IgD-negative memory B cell (primary cell): ENCODE data around the gene SYVN1. TPM values are rescaled to one million over a fixed set of nuclear protein-coding genes. Genes with fewer than 3 reads are reported as not detected.
"Not testable (repeated sequence)": the region's sequence is repeated elsewhere in the genome, so short reads cannot be mapped to it uniquely, and the experiment has no call there.

Source experiments
- H3K27ac Mint-ChIP-seq, 3 donors: one replicate each; pipeline ENCODE4 v1.8.0; 2020 to 2022; ENCODE audit warnings: mild to moderate bottlenecking in 3 of 3, mixed read lengths in 3 of 3, moderate library complexity in 1 of 3
- H3K27me3 Mint-ChIP-seq: one replicate; pipeline ENCODE4 v1.8.0; 2021; ENCODE audit warnings: mixed read lengths
- H3K36me3 Mint-ChIP-seq: one replicate; pipeline ENCODE4 v1.8.0; 2020; ENCODE audit warnings: mild to moderate bottlenecking, mixed read lengths
- H3K4me1 Mint-ChIP-seq, 3 donors: one replicate each; pipeline ENCODE4 v1.8.0; 2020 to 2022; ENCODE audit warnings: mixed read lengths in 3 of 3, mild to moderate bottlenecking in 1 of 3
- H3K4me3 Mint-ChIP-seq, 4 donors: one replicate each; pipeline ENCODE4 v1.8.0; 2020 to 2022; ENCODE audit warnings: mild to moderate bottlenecking in 4 of 4, mixed read lengths in 4 of 4, moderate library complexity in 3 of 4
- H3K9me3 Mint-ChIP-seq, 3 donors: one replicate each; pipeline ENCODE4 v1.8.0; 2020 to 2021; ENCODE audit warnings: mixed read lengths in 3 of 3, mild to moderate bottlenecking in 1 of 3
- polyA plus RNA-seq: library from polyadenylated mRNA; unstranded; fragments of 300-500 nt; fragmentation: Illumina TruSeq; gene quantifications from one replicate; pipeline ENCODE4 v1.2.3, GENCODE V29; 2021

Gene SYVN1
- polyA plus RNA-seq, 1 donor from 2014 or later, result 61.2 TPM

DNA sequence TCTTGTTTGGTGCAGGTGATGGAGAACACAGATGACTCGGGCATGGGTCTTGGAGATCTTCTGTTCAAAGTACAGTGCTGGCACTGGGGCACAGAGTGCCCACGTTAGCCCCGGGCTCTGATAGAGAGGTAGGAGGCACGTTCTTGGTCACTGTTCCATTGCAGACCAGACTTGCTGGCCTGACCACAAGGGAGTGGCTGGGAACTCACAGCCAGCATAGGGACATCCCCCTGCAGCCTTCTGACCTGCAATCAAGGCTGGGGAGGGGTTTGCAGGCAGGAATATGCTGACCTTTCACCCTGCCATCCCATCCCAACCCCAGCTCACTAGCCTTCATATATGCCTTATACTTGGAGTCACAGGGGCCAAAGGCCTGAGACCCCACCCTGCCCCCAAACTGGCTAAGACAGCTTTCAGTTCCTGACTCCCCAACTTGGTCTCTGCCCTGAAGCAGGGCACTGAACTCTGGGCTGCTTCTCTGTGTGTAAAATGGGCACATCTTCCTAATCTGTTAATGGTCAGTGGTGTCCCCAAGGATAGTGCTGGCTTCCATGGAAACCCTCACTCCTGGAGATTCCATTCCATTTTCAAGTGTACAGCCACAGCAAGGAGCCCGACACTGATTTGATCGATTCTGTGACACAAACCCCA is 7.6 kb downstream of the SYVN1 start:
- Mint-ChIP-seq H3K4me3 (peak overlapping the region in 1 of 4 donors; percentile 74), H3K9me3 (no peaks in the 10 kb centered on the region), H3K27me3 (no peaks in the 10 kb centered on the region), H3K27ac (peak overlapping the region in 1 of 3 donors; percentile 89), H3K36me3 (peaks cover 8% of the 10 kb centered on the region), H3K4me1 (peaks cover 17 to 32% (median 25%) of the 10 kb centered on the region in 3 donors)

DNA sequence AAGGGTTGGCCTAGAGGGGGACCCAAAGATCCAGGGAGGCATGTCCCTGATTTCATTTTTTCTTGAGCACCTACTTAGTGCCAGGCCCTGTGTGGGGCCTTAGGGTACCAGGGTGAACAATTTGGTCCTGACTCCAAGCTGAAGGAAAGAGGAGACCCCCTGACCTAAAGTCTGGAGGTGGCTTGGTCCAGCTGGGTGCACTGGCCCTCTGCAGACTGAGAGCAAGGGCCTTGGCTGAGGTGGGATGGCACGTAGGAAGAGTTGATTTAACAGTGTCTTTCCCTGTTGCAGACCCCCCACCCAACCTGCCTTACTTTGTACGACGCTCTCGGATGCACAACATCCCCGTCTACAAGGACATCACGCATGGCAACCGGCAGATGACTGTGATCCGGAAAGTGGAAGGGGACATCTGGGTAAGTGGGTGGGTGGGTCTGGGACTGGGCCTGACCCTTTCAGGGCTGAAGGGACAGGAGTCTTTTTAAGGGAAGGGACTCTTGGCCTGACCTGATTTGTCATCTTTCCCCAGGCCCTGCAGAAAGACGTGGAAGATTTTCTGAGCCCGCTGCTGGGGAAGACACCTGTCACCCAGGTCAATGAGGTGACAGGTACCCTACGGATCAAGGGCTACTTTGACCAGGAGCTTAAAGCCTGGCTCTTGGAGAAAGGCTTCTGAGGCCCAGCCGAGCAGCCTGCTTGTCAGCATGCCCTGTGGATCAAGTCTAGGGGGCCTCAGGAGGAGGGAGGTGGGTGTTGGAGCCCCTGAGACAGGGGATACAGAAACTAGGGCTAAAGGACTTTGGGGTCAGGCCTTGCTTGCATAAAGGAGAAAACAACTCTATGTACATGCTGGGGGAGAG is 8.9 kb downstream of the SYVN1 start:
- Mint-ChIP-seq H3K4me1 (peaks cover 8 to 28% (median 20%) of the 10 kb centered on the region in 3 donors), H3K9me3 (no peaks in the 10 kb centered on the region), H3K27ac (peak overlapping the region in 1 of 3 donors; percentile 89)

DNA sequence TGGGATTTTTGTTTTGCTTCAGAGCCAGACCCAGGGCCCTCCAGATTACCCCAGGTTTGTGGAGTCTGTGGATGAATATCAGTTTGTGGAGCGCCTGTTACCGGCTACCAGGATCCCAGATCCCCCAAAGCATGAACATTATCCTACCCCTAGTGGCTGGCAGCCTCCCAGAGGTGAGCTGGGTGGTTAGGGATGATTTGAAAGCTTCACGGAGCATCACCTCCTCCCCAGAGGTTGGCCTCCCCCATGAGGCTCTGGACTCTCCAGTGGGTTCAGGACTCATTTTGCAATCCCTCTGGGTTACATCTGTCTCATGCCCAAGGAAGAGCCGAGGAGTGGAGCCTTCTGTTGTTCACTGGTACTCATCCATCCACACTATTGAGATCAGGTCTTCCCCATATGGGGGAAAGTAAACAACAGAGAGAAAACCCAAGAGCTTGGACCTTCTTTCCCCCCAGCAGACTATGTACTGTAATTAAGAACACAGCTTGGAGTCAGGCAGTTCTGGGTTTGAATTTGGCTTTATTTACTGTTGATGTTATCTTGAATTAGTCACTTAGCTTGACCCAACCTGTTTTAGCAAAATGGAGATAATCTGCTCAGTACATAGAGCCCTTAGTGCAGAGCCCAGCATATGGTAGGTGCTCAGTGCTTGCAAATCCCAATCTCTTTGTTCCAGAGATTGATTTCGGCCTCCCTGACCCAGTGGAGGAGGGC is 9.7 kb downstream of the SYVN1 start:
- H3K27ac Mint-ChIP-seq, result peak overlapping the region in 1 of 3 donors; percentile 72
- H3K4me1 Mint-ChIP-seq, result peaks cover 8 to 28% (median 17%) of the 10 kb centered on the region in 3 donors
- H3K27me3 Mint-ChIP-seq, result no peaks in the 10 kb centered on the region
- H3K4me3 Mint-ChIP-seq, result peak overlapping the region in 3 of 4 donors; percentile 44 to 85 (median 63)
- no peaks in the 10 kb centered on the region for H3K9me3 Mint-ChIP-seq
- H3K36me3 Mint-ChIP-seq, result peaks cover 4% of the 10 kb centered on the region

More for the DNA sequence above, 8.9 kb downstream of the SYVN1 start:
- peak overlapping the region in 1 of 4 donors; percentile 85 for H3K4me3 Mint-ChIP-seq
- H3K27me3 Mint-ChIP-seq, result no peaks in the 10 kb centered on the region
- H3K36me3 Mint-ChIP-seq, result peaks cover 4% of the 10 kb centered on the region

DNA sequence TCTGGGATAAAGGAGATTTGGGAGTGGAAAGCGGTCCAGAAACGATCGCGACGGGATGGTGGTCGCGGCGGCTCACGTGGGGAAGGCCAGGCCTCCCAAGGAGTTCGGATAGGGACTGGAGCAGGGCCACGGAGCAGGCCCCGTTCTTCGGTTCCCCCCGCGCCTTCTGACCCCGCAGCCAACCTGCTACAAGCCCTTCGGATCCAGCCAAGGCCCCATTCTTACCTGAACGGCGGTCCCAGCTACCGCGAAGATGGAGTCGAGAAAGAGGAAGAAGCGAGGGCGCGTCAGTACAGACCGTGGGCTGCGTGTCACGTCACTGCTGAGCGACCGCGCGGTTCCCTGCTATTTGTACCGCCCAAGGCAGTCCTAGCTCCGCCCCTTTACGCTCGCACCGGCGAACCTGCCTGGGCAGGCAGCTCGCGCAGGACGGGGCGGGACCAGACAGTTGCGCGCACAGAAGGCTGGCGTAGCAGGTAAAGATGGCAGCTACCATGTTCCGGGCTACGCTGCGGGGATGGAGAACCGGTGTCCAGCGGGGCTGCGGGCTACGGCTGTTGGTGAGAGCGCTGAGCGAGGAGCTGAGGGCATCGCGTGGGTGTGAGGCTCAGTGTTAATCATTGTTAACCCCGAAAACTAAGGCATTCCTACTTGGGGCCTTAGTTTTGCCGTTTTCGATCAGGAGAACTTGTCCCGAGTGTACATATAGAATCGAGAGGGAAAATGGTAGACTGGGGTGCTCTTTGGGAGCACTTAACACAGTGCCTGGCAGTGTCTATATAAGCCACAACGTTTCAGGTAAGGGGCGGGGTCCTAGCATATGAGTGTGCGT is 12.2 kb downstream of the SYVN1 start, which contains the start of the genes FAU and MRPL49:
Gene FAU, minus strand, starts transcription at position 270 of the 832 bp plus-strand sequence. CDS start 321 bp downstream, outside the sequence.
Gene MRPL49, plus strand, starts transcription at position 457 of the 832 bp plus-strand sequence. Its CDS starts 26 bp downstream, at position 483.
- Mint-ChIP-seq H3K27me3 (no peaks in the 10 kb centered on the region), H3K36me3 (peaks cover 7% of the 10 kb centered on the region), H3K4me1 (peaks cover 15 to 39% (median 17%) of the 10 kb centered on the region in 3 donors), H3K27ac (peak within 1 kb of the TSS; percentile 98 to 99 (median 99)), H3K9me3 (no peaks in the 10 kb centered on the region), H3K4me3 (peak within 1 kb of the TSS; percentile 95 to 100 (median 99))

DNA sequence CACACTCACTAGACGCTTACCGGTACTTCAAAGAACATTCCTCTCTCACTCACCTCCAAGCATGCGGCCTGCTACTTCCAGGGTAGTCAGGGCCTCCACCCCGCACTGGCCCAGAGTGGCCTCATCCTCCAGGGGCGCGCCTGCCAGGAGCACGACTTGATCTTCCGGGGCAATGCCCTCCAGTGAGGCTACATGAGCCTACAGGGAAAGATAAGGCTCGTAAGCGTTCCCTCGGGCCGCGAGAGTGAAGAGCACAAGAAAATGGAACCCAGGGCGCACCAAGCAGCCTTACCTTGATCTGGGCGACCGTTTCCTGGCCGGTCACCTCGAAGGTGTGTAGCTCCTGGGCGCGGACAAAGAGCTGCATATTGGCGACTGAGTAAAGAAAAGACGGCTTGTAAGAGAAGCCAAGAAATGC is 12.9 kb downstream of the SYVN1 start:
- Mint-ChIP-seq H3K27ac (peak overlapping the region; percentile 98 to 99 (median 99)), H3K4me3 (peak overlapping the region; percentile 95 to 100 (median 99)), H3K27me3 (no peaks in the 10 kb centered on the region), H3K9me3 (no peaks in the 10 kb centered on the region), H3K4me1 (peaks cover 15 to 39% (median 21%) of the 10 kb centered on the region in 3 donors), H3K36me3 (peaks cover 7% of the 10 kb centered on the region)

DNA sequence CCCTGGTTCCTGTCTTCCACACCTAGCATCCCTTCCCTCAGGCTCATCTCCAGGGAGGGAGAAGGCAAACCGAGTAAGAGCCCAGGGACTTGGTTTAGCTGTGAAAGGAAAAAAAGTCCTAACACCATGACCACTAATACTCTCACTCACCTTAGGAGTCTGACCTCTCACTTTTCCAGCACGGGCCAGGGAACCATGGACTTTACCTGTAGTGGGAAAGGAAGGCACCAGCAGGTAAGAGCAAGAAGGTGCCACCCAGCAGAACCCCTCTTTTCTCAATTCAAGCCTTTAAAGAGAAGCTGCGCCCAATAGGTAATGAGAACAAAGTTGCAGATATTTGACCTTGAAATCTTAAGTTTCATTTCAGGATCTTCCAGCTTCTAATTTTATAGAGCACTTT is 13.5 kb downstream of the SYVN1 start:
- Mint-ChIP-seq H3K9me3 (no peaks in the 10 kb centered on the region), H3K36me3 (peaks cover 7% of the 10 kb centered on the region), H3K4me1 (peaks cover 15 to 41% (median 21%) of the 10 kb centered on the region in 3 donors)

DNA sequence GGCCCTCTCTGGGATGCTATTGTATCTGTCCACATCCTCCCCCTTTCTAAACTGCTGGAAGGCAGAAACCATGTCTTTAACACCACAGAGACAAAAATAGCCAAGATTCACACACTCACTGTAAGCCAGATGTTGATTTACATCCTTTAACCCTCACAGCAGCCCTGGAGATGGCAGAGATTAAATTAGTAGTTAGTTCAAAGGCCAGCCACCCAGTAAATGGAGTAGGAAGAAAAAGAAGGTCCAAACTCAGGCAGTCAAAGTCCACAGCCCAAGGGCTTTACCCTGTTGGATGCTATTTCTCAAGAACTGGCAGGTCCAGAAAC is 14.7 kb downstream of the SYVN1 start:
- Mint-ChIP-seq H3K27me3 (no peaks in the 10 kb centered on the region), H3K4me3 (peak overlapping the region in 1 of 4 donors; percentile 75), H3K27ac (peak overlapping the region; percentile 16 to 76 (median 73)), H3K9me3 (no peaks in the 10 kb centered on the region), H3K4me1 (peaks cover 15 to 41% (median 21%) of the 10 kb centered on the region in 3 donors), H3K36me3 (peaks cover 7% of the 10 kb centered on the region)

More for the DNA sequence above, 13.5 kb downstream of the SYVN1 start:
- peak overlapping the region; percentile 95 to 100 (median 99) for H3K4me3 Mint-ChIP-seq
- peak overlapping the region; percentile 98 to 99 (median 99) for H3K27ac Mint-ChIP-seq
- H3K27me3 Mint-ChIP-seq, result no peaks in the 10 kb centered on the region

DNA sequence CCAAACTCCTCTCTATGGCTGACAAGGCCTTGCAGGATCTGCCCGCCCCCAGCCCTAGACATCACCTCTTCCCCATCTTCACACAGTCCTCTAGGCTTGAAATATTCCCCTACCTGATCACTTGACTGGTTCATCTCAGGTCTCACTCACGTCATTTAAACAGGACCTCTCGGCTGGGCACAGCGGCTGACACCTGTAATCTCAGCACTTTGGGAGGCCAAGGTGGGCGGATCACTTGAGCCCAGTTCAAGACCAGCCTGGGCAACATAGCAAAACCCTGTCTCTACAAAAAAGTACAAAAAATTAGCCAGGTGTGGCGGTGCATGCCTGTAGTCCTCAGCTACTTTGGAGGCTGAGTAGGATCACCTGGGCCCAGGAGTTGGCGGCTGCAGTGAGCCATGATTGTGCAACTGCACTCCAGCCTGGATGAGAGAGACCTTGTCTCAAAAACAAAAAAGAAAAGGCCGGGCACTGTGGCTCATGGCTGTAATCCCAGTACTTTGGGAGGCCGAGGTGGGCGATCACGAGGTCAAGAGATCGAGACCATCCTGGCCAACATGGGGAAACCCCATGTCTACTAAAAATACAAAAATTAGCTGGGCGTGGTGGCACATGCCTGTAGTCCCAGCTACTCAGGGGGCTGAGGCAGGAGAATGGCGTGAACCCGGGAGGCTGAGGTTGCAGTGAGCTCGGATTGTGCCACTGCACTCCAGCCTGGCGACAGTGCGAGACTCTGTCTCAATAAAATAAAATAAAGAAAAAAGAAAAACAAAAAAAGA is 15.2 kb downstream of the SYVN1 start:
- H3K36me3 Mint-ChIP-seq, H3K27me3 Mint-ChIP-seq, H3K9me3 Mint-ChIP-seq: not testable (repeated sequence)
- H3K4me1 Mint-ChIP-seq, result peaks cover 15 to 39% (median 19%) of the 10 kb centered on the region in 3 donors
- H3K4me3 Mint-ChIP-seq, result peak overlapping the region in 3 of 4 donors; percentile 12 to 77 (median 13)
- H3K27ac Mint-ChIP-seq, result peak overlapping the region in 2 of 3 donors; percentile 73 to 76

DNA sequence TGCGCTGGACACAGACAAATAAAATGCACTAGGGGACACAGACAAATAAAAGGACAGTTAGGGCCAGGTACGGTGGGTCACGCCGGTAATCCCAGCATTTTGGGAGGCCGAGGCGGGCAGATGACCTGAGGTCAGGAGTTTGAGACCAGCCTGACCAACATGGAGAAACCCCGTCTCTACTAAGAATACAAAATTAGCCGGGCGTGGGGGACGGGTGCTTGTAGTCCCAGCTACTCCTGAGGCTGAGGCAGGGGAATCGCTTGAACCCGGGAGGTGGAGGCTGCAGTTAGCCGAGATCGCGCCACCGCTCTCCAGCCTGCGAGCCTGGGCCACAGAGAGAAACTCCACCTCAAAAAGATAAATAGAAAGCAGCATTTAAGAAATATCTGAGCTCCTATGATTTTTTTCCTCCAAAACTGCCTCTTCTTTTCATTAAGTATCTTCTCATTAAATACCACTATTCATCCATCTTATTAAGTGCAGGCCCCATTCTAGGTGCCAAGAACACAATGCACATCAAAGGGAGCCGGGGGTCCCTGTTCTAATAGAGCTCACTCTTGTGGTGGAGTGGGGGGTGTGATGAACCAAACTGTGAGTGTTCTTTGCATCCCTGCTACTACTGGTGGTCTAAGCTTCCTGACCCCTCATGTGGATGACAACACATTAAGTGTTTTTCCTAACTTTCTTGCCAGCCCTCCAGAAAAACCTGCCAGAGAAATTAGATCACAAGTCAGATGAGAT is 16.1 kb downstream of the SYVN1 start:
- H3K27ac Mint-ChIP-seq, result peak overlapping the region; percentile 90 to 94 (median 92)
- H3K36me3 Mint-ChIP-seq, result peaks cover 7% of the 10 kb centered on the region
- H3K9me3 Mint-ChIP-seq, result no peaks in the 10 kb centered on the region
- no peaks in the 10 kb centered on the region for H3K27me3 Mint-ChIP-seq
- peak overlapping the region; percentile 86 to 94 (median 89) for H3K4me3 Mint-ChIP-seq
- peaks cover 19 to 43% (median 24%) of the 10 kb centered on the region in 3 donors for H3K4me1 Mint-ChIP-seq

DNA sequence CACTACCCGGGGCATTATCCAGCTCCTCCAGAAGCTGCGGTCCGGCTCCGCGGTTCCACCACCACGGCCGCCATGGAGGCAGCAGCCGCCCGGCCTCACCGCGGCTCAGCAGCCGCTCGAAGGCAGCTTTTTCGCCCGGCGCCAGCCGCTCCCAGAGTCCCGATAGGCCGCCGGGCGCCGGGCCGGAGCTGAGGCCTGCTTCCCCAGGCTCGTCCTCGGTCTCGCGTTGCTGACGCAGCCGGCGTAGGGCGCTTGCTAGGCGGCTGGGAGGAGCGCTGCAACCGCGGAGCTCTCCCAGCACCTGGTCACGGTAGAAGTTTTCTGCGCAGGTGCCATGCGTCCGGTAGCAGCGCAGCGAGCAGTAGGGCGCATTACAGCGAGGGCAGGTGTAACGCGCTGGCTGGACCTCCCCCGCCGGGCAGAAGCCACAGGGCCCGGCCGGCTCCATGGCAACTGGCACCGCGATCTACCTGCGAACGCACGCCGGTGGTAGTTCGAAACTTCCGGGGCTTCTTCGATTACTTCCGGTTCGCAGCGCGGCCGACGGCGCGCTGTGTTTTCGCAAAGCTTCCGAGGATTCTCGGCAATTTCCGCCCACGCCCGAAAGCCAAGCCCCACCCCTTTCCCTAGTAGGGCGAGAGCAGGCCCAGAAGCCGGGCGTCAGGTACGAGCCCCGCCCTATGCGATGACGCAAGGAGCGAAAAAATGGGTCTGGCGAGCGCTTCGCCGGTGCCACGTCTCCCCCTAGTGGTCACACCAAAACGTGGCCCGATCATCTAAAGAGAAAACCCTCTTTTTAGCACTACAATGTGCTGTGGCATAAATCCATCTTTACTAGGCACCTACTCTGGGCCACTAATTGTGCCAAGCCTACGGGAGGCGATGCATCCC is 16.9 kb downstream of the SYVN1 start, which contains the start of gene ZNHIT2:
Gene ZNHIT2, minus strand, starts transcription at position 496 of the 891 bp plus-strand sequence. Its CDS starts 48 bp downstream, at position 448.
- H3K36me3 Mint-ChIP-seq, result peaks cover 7% of the 10 kb centered on the region
- H3K4me3 Mint-ChIP-seq, result peak within 1 kb of the TSS; percentile 86 to 96 (median 90)
- peaks cover 21 to 41% (median 26%) of the 10 kb centered on the region in 3 donors for H3K4me1 Mint-ChIP-seq
- no peaks in the 10 kb centered on the region for H3K27me3 Mint-ChIP-seq
- peak within 1 kb of the TSS; percentile 90 to 94 (median 92) for H3K27ac Mint-ChIP-seq
- no peaks in the 10 kb centered on the region for H3K9me3 Mint-ChIP-seq

DNA sequence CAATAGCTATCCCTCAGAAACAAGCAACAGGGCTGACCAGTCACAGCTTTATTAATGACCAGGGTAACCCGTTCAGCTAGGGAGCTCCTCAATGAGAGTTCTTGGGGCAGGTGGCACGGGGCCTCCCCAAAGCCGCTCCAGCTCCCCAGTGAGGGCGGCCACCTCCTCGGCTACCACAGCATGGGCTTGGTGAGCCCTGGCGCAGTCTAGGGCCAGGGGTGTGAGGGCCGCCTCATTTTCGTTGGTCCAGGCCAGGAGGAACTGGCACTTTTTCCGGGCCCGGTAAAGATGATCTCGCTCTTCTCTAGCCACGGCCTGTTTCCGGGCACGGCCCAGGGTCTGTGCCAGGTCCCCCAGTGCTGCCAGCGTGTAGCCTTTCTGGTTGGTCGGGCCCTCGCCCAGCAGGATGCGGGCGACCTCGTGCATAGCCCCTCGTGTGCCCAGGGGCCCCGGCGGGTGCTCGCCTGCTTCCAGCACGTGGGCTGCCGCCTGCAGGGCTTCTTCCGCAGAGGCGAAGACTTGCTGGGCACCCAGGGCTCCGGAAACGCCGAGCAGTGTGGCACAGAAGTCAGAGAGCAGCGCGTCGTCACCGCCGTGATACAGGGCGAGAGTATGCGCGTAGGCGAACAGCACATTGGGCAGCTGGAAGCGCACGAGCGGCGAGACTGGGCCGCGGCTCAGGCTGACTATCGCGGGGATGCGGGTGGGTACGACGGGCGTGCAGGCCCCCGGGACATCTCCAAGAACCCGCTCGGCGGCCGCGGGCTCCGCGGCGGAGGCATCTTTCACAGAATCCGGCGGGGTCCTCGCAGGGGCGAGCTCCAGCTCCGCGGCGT is 17.7 kb downstream of the SYVN1 start:
- H3K36me3 Mint-ChIP-seq, result peaks cover 4% of the 10 kb centered on the region
- peaks cover 15 to 33% (median 22%) of the 10 kb centered on the region in 3 donors for H3K4me1 Mint-ChIP-seq
- H3K9me3 Mint-ChIP-seq, result no peaks in the 10 kb centered on the region
- no peaks in the 10 kb centered on the region for H3K27me3 Mint-ChIP-seq
- H3K27ac Mint-ChIP-seq, result peak overlapping the region; percentile 31 to 94 (median 90)
- H3K4me3 Mint-ChIP-seq, result peak overlapping the region; percentile 86 to 96 (median 90)
